C4-2B (cell line): ENCODE data around the gene NFIA.

Source experiments
- H3K27ac ChIP-seq: fragments of 450-650 bp; 2 replicates; pipeline ENCODE4 v1.5.1; 2017
- CTCF ChIP-seq: fragments of 450-650 bp; conservative IDR thresholded peaks from 2 replicates; pipeline ENCODE4 v1.5.1; 2017; ENCODE audit warnings: mild to moderate bottlenecking
- ZFX ChIP-seq: fragments of 450-650 bp; IDR thresholded peaks from 2 replicates; pipeline ENCODE4 v1.6.1; 2017

The NFIA gene

DNA sequence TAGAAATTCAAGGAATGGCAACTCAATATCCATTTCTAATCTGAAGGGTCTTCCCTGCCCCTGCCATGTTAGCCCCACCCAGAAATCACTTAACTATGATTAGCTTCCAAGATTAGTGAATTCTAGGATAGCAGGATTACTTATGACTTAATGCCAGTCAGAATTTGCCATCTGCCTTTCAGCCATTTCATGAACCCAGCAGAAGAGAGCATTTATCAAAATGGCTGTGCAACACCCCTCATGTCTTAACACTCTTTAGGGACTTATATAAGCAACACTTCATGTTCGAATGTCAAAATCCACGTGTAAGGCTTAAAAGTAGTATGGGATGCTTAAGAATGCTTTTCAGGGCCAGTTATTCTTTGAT is 288.5 kb downstream of the NFIA start:
- H3K27ac ChIP-seq = no peak overlapping the region
- TF ChIP-seq CTCF (no peak), ZFX (no peak)

GRCh38 chr1:61372944-61373343 is 290.6 kb downstream of the NFIA start:
- no peak overlapping the region for H3K27ac ChIP-seq
- TF ChIP-seq CTCF (no peak), ZFX (no peak)

DNA sequence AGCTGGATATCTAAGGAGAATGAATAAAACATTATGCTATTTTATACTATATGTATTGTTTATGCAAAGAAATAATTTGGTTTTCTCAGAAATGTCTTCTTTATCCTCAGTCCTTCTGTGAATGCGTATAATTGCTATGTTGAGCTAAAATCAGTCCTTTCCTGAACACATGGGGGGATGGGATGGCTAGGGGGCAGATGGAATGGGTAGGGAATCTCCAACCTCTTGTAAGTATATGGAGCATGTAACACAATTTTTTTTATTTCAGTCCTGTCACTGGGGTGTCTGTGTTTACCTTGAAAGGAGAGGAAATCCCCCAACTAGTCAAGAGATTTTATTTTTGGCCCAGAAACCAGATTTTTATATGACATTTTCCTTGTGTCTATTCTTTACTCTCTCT is 291.8 kb downstream of the NFIA start:
- TF ChIP-seq CTCF (no peak), ZFX (no peak)
- no peak overlapping the region for H3K27ac ChIP-seq

DNA sequence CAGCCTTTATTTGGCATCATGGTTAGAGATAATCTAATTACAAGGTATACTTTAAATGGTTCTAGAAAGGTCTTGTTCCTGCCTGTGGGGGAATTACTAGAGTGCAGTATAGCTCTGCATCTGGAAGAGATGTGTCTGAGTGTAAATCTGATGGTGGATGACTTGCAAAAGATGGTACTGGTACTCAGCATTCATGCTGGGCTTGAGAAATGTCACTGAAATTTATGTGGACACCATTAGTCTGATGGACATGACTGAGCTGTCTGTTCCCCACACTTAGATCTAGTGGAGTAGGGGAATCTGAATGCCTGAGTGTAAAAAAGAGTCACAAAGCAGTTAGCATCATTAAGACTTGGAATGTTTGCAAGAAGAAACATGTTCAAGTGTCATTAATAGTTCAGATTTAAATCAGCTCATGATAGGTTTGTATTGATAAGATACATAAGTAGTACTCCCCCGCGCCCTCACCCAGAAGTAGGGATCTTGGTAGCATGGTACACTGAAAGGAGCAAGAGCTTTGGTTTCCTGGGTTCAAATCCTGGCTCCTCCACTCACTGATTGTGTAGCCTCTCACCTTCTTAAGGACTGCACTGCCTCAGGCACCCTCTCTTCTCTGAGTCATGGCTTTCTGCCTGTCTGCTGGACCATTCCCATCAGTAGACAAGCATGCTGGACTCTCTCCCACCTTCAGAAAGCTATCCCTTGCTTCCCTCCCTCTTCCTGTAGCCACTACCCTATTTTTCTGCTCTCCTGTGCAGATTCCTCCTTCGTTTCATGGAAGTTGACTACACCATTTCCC is 292.9 kb downstream of the NFIA start:
- H3K27ac ChIP-seq = no peak overlapping the region
- TF ChIP-seq CTCF (no peak), ZFX (no peak)

DNA sequence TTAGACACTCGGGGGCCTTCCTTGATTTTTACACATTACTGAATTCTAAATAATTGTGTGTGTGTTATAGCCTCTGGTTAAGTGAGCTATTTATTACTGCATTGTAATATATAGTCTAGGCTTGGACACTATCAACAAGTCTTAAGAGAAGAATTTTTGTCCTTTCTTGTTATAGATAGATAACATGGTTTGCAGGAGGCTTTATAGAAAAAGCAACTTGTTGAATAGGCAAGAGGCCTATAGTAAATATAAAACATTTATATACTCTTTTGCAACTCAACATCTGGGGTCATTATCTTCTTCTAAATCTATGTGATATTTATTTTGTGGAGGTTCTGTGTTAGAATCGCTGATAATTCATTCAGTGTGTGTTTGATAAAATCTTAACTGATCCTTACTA is 293.8 kb downstream of the NFIA start:
- no peak overlapping the region for H3K27ac ChIP-seq
- TF ChIP-seq ZFX (no peak), CTCF (no peak)

DNA sequence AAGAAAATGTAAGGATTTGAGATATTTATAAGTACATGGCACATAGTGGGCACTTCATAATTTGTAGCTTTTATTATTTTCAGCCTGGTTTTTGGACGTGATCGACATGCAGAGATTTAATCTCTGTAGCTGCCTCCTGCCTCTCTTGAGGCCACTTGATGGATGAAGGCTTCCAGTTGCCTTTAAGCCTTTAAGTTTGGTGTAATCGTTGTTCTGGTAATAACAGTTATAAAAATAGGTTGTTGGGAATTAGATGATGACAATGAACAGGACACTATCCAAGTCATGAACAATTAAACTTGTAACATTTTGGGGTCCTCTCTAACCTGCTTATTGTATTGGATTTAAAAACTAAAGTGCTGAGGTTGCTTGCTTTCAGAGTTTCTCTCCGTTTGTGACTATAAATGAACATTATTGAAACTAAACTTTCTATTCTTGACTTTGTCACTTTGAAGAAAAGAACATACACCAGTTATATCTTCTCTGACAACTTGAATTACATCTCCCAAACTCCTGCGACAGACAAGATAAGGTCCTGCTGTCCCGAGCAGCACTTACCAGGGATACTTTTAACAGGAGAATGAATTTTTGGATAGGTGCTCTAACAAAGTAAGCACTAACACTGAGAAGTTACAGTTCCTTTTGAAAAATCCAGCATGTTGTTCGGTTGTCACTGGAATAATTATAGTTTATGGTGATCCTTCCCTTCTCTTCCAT is 295.0 kb downstream of the NFIA start:
- H3K27ac ChIP-seq = no peak overlapping the region
- TF ChIP-seq CTCF (no peak), ZFX (no peak)

GRCh38 chr1:61378494-61379180 is 296.3 kb downstream of the NFIA start:
- no peak for TF ChIP-seq ZFX
- no peak overlapping the region for H3K27ac ChIP-seq
